ENCODE results near the gene BBLN. TPM values are rescaled to one million over a fixed set of nuclear protein-coding genes. Genes with fewer than 3 reads are reported as not detected.

Gene BBLN
- total RNA-seq, 1 experiment from 2014 or later = 74.9 TPM

GRCh38 chr9:128161215-128161902 lies 1.3 kb downstream of the BBLN start:
- Histone ChIP-seq H2BK12ac (ENCODE audit: insufficient read length, low read depth, low read length) (no peak overlapping the region), H3K9ac (ENCODE audit: extremely low read depth, insufficient read length, low read length) (no peak overlapping the region), H3K79me1 (ENCODE audit: insufficient read depth, low read depth, low read length, poor library complexity, severe bottlenecking) (no peaks in the 10 kb centered on the region), H3K4ac (ENCODE audit: low read depth, low read length) (no peak overlapping the region), H3K56ac (ENCODE audit: insufficient read length, low read depth, low read length) (no peak overlapping the region), H4K8ac (replicated peaks; ENCODE audit: insufficient read length, low read depth, low read length) (no peak overlapping the region), H2BK120ac (ENCODE audit: low read depth, low read length, poor library complexity, severe bottlenecking) (no peak overlapping the region), H4K91ac (ENCODE audit: insufficient read length, low read depth, low read length) (no peak overlapping the region), H2BK20ac (ENCODE audit: low read depth, low read length, poor library complexity, severe bottlenecking) (no peak overlapping the region), H3K14ac (ENCODE audit: insufficient read depth, low read length) (no peak overlapping the region), H2BK15ac (ENCODE audit: low read depth, low read length) (no peak overlapping the region), H3K4me1 (ENCODE audit: insufficient read depth, low read length) (no peaks in the 10 kb centered on the region; the same call in 1 of the 2 replicates), H3K23me2 (ENCODE audit: insufficient read length, low read depth, low read length, poor library complexity, severe bottlenecking) (peaks cover 7% of the 10 kb centered on the region), H4K20me1 (ENCODE audit: control insufficient read depth, insufficient read depth, insufficient read length) (no peaks in the 10 kb centered on the region), H3K18ac (ENCODE audit: insufficient read length, low read depth, low read length) (no peak overlapping the region), H2AFZ (ENCODE audit: low read length) (no peak overlapping the region), H3K79me2 (ENCODE audit: insufficient read depth, low read length) (no peaks in the 10 kb centered on the region), H2BK5ac (ENCODE audit: insufficient read length, low read length) (no peak overlapping the region), H3K9me3 (ENCODE audit: control insufficient read depth, low read depth, low read length) (no peaks in the 10 kb centered on the region), H3K4me2 (ENCODE audit: insufficient read depth, insufficient read length, low read length) (no peak overlapping the region), H3K27ac (ENCODE audit: insufficient read length, low read depth, low read length) (no peak overlapping the region), H2AK5ac (ENCODE audit: insufficient read length, low read length) (no peak overlapping the region), H3K27me3 (ENCODE audit: insufficient read depth, low read length) (no peaks in the 10 kb centered on the region), H3K23ac (ENCODE audit: insufficient read length, low read depth, low read length) (no peak overlapping the region), H3T11ph (ENCODE audit: low read length) (no peak overlapping the region), H4K5ac (ENCODE audit: insufficient read length, low read depth, low read length) (no peak overlapping the region)
- peak overlapping the region; percentile 76 to 82 for H3K4me3 Mint-ChIP-seq
- WGBS (ENCODE audit: extremely low coverage, insufficient read length, low lambda C conversion rate) = no CpG with 5 or more reads among the region's 13 CpGs
- DNase-seq = no peak
- H3K27me3 Mint-ChIP-seq (ENCODE audit: low read depth) = no peaks in the 10 kb centered on the region
- TF ChIP-seq CTCF (conservative IDR thresholded peaks at IDR 0.05) = no peak
- peaks cover 7 to 37% (median 19%) of the 10 kb centered on the region in 3 experiments; a peak in 6 of 7 replicates for H3K36me3 Mint-ChIP-seq (ENCODE audit: insufficient read depth in 1 of 3, low read depth in 3 of 3)
- H3K4me1 Mint-ChIP-seq = peaks cover 6 to 8% of the 10 kb centered on the region in 2 experiments
- H3K9me3 Mint-ChIP-seq = no peaks in the 10 kb centered on the region
- H3K27ac Mint-ChIP-seq = no peak overlapping the region
